H1 (cell line): Measurements from ENCODE around the gene RASAL1.

Experiments
- CHD1 ChIP-seq: IDR thresholded peaks from 2 replicates; pipeline ENCODE4 v1.6.1; 2012; ENCODE audit warnings: low read depth, low read length, improper control_type of control experiment
- CREB1 ChIP-seq: IDR thresholded peaks from 2 replicates; pipeline ENCODE4 v1.6.1; 2012; ENCODE audit warnings: inconsistent platforms
- EZH2 ChIP-seq: fragments of 200-600 bp; sonication (generic); IDR thresholded peaks from 2 replicates; pipeline ENCODE4 v1.7.1; 2012; ENCODE audit warnings: low read depth, mild to moderate bottlenecking, moderate library complexity, low read length, inconsistent platforms; ENCODE audit not compliant: severe bottlenecking
- JUN ChIP-seq: IDR thresholded peaks from 2 replicates; pipeline ENCODE4 v1.6.1; 2011; ENCODE audit warnings: low read depth, mild to moderate bottlenecking, improper control_type of control experiment, low read length
- KDM1A ChIP-seq: fragments of 200-600, 300-600 bp; sonication (generic); IDR thresholded peaks from 2 replicates; pipeline ENCODE4 v1.7.1; 2016; ENCODE audit warnings: mild to moderate bottlenecking, low read length, borderline replicate concordance
- KDM5A ChIP-seq: fragments of 200-600 bp; IDR thresholded peaks from 2 replicates; pipeline ENCODE4 v1.7.1; 2012; ENCODE audit warnings: mild to moderate bottlenecking, low read length, inconsistent platforms, mixed read lengths
- PHF8 ChIP-seq: fragments of 200-600 bp; sonication (generic); conservative IDR thresholded peaks from 2 replicates; pipeline ENCODE4 v1.7.1; 2012; ENCODE audit warnings: low read depth, mild to moderate bottlenecking, inconsistent platforms, low read length, moderate library complexity
- POLR2A ChIP-seq, 2 experiments: IDR thresholded peaks; 1 replicate in 1 of 2; 2 replicates in 1 of 2; pipeline ENCODE4 v1.6.1; 2011; ENCODE audit warnings: low read depth in 2 of 2, low read length in 2 of 2, mild to moderate bottlenecking in 2 of 2; ENCODE audit errors: control extremely low read depth in 1 of 2
- SIN3A ChIP-seq, 2 experiments: IDR thresholded peaks in 1 of 2; conservative IDR thresholded peaks in 1 of 2; 2 replicates each; pipeline ENCODE4 v1.6.1; 2011 to 2012; ENCODE audit warnings: low read length in 2 of 2, improper control_type of control experiment in 1 of 2, low read depth in 1 of 2, mild to moderate bottlenecking in 1 of 2
- SRF ChIP-seq: IDR thresholded peaks from 2 replicates; pipeline ENCODE4 v1.6.1; 2011; ENCODE audit warnings: mild to moderate bottlenecking, low read depth, low read length, moderate library complexity
- TAF1 ChIP-seq: IDR thresholded peaks from 2 replicates; pipeline ENCODE4 v1.6.1; 2011; ENCODE audit warnings: mild to moderate bottlenecking, low read depth, low read length
- USF2 ChIP-seq: IDR thresholded peaks from 2 replicates; pipeline ENCODE4 v1.6.1; 2011; ENCODE audit warnings: low read length, improper control_type of control experiment
- ZNF274 ChIP-seq: IDR thresholded peaks from 2 replicates; pipeline ENCODE4 v1.7.0; 2012; ENCODE audit warnings: low read length, borderline replicate concordance; ENCODE audit errors: extremely low read depth
- TF ChIP-seq, protein P1 (sequence below), 3 experiments: IDR thresholded peaks; 1 replicate in 2 of 3; 2 replicates in 1 of 3; pipeline versions ENCODE4 v1.5.1 to v1.6.1; 2011; ENCODE audit warnings: low read length in 3 of 3, mild to moderate bottlenecking in 3 of 3, inconsistent platforms in 2 of 3, low read depth in 1 of 3, moderate library complexity in 1 of 3; ENCODE audit not compliant: insufficient read depth in 1 of 3; ENCODE audit errors: control extremely low read depth in 1 of 3

DNA sequence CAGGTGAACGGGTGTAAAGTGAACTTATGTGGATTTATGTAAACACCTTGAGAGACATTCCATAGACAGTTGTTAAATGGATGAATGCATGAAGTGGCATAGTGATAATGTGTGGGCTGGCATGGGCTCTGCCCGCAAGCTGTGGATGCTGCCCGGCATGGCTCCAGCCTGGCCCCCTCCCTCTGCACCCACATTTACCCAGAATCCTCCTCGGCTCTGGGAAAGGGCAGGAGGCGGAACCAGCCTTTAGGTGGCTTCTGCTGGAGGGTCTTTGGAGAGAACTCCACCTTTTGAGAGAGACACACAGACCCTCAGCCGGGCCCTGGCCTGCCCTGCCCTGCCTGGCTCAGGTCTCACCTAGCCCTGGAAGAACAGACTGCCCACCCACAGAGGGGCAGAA lies 18.7 kb downstream of the RASAL1 start:
- TF ChIP-seq TAF1: no peak
- no peak for TF ChIP-seq ZNF274
- no peak for TF ChIP-seq KDM5A
- TF ChIP-seq, protein P1, sequence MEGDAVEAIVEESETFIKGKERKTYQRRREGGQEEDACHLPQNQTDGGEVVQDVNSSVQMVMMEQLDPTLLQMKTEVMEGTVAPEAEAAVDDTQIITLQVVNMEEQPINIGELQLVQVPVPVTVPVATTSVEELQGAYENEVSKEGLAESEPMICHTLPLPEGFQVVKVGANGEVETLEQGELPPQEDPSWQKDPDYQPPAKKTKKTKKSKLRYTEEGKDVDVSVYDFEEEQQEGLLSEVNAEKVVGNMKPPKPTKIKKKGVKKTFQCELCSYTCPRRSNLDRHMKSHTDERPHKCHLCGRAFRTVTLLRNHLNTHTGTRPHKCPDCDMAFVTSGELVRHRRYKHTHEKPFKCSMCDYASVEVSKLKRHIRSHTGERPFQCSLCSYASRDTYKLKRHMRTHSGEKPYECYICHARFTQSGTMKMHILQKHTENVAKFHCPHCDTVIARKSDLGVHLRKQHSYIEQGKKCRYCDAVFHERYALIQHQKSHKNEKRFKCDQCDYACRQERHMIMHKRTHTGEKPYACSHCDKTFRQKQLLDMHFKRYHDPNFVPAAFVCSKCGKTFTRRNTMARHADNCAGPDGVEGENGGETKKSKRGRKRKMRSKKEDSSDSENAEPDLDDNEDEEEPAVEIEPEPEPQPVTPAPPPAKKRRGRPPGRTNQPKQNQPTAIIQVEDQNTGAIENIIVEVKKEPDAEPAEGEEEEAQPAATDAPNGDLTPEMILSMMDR (IDR thresholded peaks at IDR 0.05; ENCODE audit: control extremely low read depth in 1 of 3, insufficient read depth in 1 of 3, low read depth in 1 of 3, low read length in 3 of 3): no peak
- TF ChIP-seq EZH2: no peak
- no peak for TF ChIP-seq CHD1
- no peak for TF ChIP-seq PHF8
- TF ChIP-seq KDM1A: no peak
- TF ChIP-seq CREB1: no peak
- TF ChIP-seq SIN3A (conservative IDR thresholded peaks at IDR 0.05 in 1 of 2, IDR thresholded peaks at IDR 0.05 in 1 of 2; ENCODE audit: low read depth in 1 of 2, low read length in 2 of 2): no peak
- no peak for TF ChIP-seq JUN
- TF ChIP-seq USF2: no peak
- TF ChIP-seq SRF: no peak
- no peak for TF ChIP-seq POLR2A (IDR thresholded peaks at IDR 0.05; ENCODE audit: control extremely low read depth in 1 of 2, low read depth in 2 of 2, low read length in 2 of 2)
